ENCODE data around the gene ZYX. TPM values are rescaled to one million over a fixed set of nuclear protein-coding genes. Genes with fewer than 3 reads are reported as not detected.

The ZYX gene
- total and polyA plus RNA-seq, 2 of the 13 experiments (the other 11 are each of a cell fraction or from before 2014, with no cell fraction given) = 9.9 to 13.7 TPM

GRCh38 chr7:143380646-143381426, at the start of gene ZYX (continued):
- TF ChIP-seq FLYWCH1 (CRISPR knock-in tag; IDR thresholded peaks at IDR 0.05) (0 out of 2 replicates have a peak, but pooled peaks have one; percentile 33), CCDC6 (CRISPR knock-in tag; IDR thresholded peaks at IDR 0.05) (no peak), TFDP1 (CRISPR knock-in tag; IDR thresholded peaks at IDR 0.05; ENCODE audit: borderline replicate concordance) (peak; percentile 38; the same call in 1 of the 2 replicates), IRF9 (CRISPR knock-in tag; IDR thresholded peaks at IDR 0.05; ENCODE audit: borderline replicate concordance) (no peak), FOXC1 (CRISPR knock-in tag; IDR thresholded peaks at IDR 0.05; ENCODE audit: borderline replicate concordance) (no peak), JUNB (CRISPR knock-in tag; IDR thresholded peaks at IDR 0.05; ENCODE audit: borderline replicate concordance) (peak; percentile 37; the same call in 1 of the 2 replicates), ZNF160 (CRISPR knock-in tag; IDR thresholded peaks at IDR 0.05) (peak; percentile 32; the same call in 1 of the 2 replicates), ZNF564 (CRISPR knock-in tag; IDR thresholded peaks at IDR 0.05) (0 out of 2 replicates have a peak, but pooled peaks have one; percentile 51), ZNF460 (CRISPR knock-in tag; IDR thresholded peaks at IDR 0.05; ENCODE audit: borderline replicate concordance) (no peak), ZNF234 (CRISPR knock-in tag; conservative IDR thresholded peaks at IDR 0.05) (peak; percentile 91; the same call in 1 of the 2 replicates), ZNF570 (CRISPR knock-in tag; IDR thresholded peaks at IDR 0.05; ENCODE audit: borderline replicate concordance) (no peak), NFE2 (CRISPR knock-in tag; IDR thresholded peaks at IDR 0.05) (no peak), ZNF574 (CRISPR knock-in tag; IDR thresholded peaks at IDR 0.05) (no peak), MXI1 (IDR thresholded peaks at IDR 0.05; ENCODE audit: borderline replicate concordance, low read depth, low read length) (peak; percentile 4; the same call in 1 of the 3 replicates), ZNF235 (CRISPR knock-in tag; IDR thresholded peaks at IDR 0.05; ENCODE audit: borderline replicate concordance) (peak; percentile 70; the same call in 1 of the 2 replicates)

Measured in HepG2 (cell line).